Activated CD4-positive, alpha-beta T cell treated with anti-CD3 and anti-CD28 coated beads, Interleukin-2, amount 50 U/mL, for 16 hours (primary cell): ENCODE measurements around the gene MEGF9.

Source experiments
- DNase-seq: peaks from one replicate; pipeline ENCODE4 v3.0.0-alpha.2; 2020

MEGF9 gene

GRCh38 chr9:120730654-120731514, 16.6 kb upstream of the MEGF9 start:
- no peak for DNase-seq

GRCh38 chr9:120729791-120730241, 15.5 kb upstream of the MEGF9 start:
- no peak for DNase-seq

- no peak for DNase-seq
These were observed 12.2 kb upstream of the MEGF9 start for GRCh38 chr9:120726484-120726883.

GRCh38 chr9:120725907-120726306, 11.6 kb upstream of the MEGF9 start:
- no peak for DNase-seq

- DNase-seq, result no peak
These were observed 10.6 kb upstream of the MEGF9 start for GRCh38 chr9:120724757-120725400.

GRCh38 chr9:120723565-120723964, 9.3 kb upstream of the MEGF9 start:
- DNase-seq, result no peak

- DNase-seq, result no peak
These were observed 6.1 kb upstream of the MEGF9 start for GRCh38 chr9:120720404-120720803.

- DNase-seq, result peak; percentile 45
These were observed 4.0 kb upstream of the MEGF9 start for GRCh38 chr9:120718316-120718715.

GRCh38 chr9:120717176-120717575, 2.9 kb upstream of the MEGF9 start:
- no peak for DNase-seq

GRCh38 chr9:120716483-120716882, 2.2 kb upstream of the MEGF9 start:
- DNase-seq, result no peak

- DNase-seq, result no peak
These were observed 1.2 kb upstream of the MEGF9 start for GRCh38 chr9:120715389-120715924.

GRCh38 chr9:120714846-120715388, 647 bp upstream of the MEGF9 start:
- no peak for DNase-seq

- no peak for DNase-seq
These were observed 798 bp downstream of the MEGF9 start for GRCh38 chr9:120713257-120714087.

GRCh38 chr9:120712539-120713031, 1.7 kb downstream of the MEGF9 start:
- no peak for DNase-seq

GRCh38 chr9:120711841-120712538, 2.3 kb downstream of the MEGF9 start:
- no peak for DNase-seq

- DNase-seq, result no peak
These were observed 2.9 kb downstream of the MEGF9 start for GRCh38 chr9:120711354-120711753.

- peak; percentile 62 for DNase-seq
These were observed 3.9 kb downstream of the MEGF9 start for GRCh38 chr9:120710110-120710981.

- no peak for DNase-seq
These were observed 5.6 kb downstream of the MEGF9 start for GRCh38 chr9:120708526-120709224.

- no peak for DNase-seq
These were observed 7.1 kb downstream of the MEGF9 start for GRCh38 chr9:120707170-120707569.

GRCh38 chr9:120705174-120705573, 9.1 kb downstream of the MEGF9 start:
- DNase-seq, result no peak
